HG02759 (cell line): Measurements from ENCODE around the gene SBK2.
"Not testable (repeated sequence)": the region's sequence is repeated elsewhere in the genome, so short reads cannot be mapped to it uniquely, and the experiment has no call there.

Source experiments
- ATAC-seq: cut with Tn5 transposase; IDR thresholded peaks from one replicate; pipeline ENCODE4 v1.9.1; 2021; ENCODE audit warnings: mild to moderate bottlenecking, moderate library complexity; ENCODE audit not compliant: unreplicated experiment

Gene SBK2

DNA sequence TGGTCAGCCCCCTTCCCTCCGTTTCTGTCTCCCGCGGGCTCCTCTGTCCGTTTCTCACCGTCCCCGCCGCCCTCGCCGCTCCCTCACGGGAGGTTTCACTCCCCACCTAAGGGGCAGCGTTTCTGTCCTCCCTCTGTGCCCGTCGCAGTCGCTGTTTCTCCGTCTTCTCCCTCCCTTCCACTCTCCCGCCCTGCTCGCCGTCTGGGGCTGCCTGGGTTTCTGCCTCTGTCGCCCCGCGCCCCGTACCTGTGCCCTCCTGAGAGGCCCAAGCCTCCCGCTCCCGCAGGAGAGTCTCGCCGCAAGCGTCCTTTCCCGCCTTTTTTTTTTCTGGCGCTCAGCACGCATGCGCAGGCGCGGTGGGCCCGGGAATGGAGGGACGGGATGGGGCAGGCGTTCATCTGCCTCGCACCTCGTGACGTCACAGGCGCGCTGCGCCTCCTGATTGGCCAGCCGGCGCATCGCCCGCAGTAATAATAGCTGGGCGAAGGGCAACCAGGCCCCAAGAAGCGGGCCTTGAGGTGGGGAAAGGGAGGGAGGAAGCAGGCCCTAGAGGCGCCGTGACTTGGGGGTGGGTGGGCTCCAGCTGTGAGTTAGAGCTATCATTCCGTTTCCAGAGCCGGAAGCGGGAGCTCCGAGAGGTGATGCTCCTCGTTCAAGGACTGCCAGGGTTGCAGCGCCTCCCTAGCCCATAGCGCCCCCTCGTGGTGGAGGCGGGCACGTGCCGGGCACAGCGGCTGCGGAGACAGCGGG lies 33.3 kb downstream of the SBK2 start:
- ATAC-seq = peak; percentile 97

GRCh38 chr19:55503157-55503501 lies 33.8 kb downstream of the SBK2 start:
- no peak for ATAC-seq

GRCh38 chr19:55502197-55502952 lies 34.6 kb downstream of the SBK2 start:
- ATAC-seq = no peak

GRCh38 chr19:55500368-55500952 lies 36.5 kb downstream of the SBK2 start:
- ATAC-seq = no peak

DNA sequence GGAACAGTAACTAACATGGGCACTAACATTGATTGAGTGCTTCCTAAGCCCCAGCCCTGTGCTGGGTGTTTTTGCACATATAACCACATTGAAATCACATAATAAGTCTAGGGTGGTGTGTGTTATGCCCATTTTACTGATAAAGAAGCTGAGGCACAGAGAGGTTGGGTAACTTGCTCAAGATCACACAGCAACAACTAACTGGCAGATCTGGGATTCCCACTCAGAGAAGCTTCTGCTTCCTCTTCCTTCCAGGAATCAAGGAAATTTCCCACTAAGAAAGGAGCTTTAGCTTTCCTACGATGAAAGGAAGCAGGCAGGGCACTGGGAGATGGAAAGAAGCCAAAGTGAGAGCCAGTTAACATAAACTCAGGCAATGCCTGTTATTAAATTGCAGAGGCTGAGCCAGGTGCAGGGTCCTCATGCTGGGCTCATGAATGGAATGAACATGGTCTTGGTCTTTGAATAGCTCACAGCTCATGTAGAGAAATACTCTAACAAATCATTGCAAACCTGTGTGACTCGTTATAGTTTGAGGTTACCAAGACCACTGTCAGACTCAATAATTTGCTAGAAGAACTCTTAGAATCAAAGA lies 38.6 kb downstream of the SBK2 start:
- no peak for ATAC-seq

- no peak for ATAC-seq
Observed at GRCh38 chr19:55497763-55498162, 39.2 kb downstream of the SBK2 start.

GRCh38 chr19:55496820-55497219 lies 40.1 kb downstream of the SBK2 start:
- ATAC-seq = not testable (repeated sequence)

DNA sequence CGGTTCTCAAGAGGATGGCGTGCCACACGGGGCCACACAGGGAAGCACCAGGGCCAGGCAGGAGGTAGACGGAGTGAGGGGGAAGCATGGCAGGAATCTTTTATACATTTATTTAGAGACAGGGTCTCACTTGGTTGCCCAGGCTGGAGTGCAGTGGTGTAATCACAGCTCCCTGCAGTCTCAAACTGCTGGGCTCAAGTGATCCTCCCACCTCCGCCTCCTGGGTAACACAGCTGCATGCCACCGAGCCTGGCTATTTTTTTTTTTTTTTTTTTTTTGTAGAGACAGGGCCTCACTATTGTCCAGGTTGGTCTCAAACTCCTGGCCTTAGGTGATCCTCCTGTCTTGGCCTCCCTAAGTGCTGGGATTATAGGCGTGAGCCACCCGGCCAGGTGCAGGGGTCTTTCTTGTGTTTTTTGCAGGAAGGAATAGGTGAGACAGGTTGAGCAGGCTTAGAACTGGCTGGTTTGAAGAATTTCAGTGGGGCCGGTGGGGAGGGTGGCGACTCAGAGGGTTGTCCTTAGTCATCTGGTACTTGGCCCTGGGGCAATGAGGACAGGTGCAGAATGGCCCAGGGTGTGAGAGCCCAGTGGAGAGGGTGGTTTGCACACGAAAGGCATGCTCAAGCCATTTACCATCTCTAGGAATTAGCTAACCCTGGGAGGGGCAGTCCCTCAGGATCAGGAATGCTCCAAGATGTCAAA lies 41.1 kb downstream of the SBK2 start:
- no peak for ATAC-seq

DNA sequence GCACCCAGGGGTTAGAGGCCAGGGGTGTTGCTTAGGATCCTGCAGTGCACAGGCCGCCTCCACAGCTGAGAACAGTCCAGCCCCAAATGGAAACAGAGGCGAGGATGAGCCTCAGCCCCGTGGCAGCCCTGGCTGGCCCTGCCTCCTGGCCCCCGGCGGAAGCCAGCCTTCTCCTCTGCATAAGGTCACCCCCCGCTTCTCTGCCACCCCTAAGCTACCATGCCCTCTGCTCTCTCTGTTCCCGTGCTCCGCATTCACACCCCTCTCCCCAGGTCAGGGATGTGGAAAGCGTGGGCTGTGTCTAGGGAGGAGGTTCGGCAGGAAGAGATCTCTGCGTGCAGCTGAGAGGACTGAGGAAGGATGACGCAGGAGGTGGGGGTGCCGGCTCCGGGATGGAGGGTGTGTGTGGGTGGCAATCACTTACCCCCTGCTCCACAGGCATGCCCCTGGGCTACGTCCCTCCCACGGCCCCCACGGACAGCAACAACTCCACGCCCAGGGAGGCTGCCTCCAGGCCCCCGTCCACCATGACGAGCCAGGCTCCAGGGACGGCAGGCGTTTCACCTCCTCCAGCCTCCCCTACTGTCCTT lies 42.7 kb downstream of the SBK2 start:
- no peak for ATAC-seq

DNA sequence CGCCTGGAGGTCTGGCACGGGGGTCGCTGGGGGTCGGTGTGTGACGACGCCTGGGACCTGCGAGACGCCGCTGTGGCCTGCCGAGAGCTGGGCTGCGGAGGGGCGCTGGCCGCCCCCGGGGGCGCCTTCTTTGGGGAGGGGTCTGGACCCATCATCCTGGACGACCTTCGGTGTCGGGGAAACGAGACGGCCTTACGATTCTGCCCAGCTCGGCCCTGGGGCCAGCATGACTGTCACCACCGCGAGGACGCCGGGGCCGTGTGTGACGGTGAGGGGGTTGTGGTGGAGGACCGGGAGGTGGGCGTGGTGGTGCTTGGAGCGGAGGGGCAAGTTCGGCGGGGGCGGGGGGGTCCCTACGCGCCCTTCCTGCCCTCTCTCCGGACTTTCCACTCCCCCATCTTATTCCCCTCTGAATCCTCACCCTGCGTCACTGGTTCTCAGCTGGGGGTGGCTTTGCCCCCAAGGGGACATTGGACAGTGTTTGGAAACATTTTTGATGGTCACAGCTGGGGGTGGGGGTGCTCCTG lies 43.2 kb downstream of the SBK2 start:
- no peak for ATAC-seq

GRCh38 chr19:55493052-55493644 lies 43.8 kb downstream of the SBK2 start:
- no peak for ATAC-seq

- ATAC-seq = no peak
Observed at GRCh38 chr19:55492362-55492944, 44.5 kb downstream of the SBK2 start.

DNA sequence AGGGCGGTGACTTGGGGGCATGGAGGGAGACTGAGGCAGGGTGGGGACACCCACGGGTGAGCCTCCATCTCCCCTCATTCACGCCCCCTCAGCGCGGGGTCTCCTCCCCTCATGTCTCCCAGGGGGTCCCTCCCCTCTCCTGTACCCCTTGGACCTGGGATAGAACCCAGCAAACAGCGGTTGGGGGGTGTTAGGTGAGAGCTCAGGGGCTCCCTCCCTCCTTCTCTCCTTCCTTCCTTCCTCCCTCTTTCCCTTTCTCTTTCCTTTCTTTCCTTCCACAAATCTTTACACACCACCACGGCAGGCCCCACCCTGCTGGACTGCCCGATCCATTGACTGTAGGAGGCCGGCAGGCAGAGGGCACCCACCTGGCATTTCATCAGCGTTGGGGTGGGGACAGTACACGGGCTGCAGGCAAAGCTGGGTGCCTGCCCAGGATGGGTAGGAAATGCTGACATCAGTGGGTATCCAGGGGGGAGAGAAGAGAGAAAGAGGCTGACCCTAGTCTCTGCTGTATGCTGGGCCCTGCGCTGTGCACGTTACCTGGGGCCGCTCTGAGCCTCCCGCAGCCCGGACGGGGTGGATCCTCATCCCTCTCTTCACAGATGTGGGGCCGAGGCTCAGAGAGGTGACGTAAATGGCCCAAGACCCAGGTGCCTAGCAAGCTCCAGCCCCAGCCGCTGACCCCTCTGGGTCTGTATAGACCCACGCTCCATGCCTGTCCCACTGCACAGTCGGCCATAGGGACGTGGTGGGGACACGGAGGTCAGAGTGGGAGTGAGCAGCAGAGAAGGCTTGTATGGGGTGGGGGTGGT lies 45.2 kb downstream of the SBK2 start:
- no peak for ATAC-seq

DNA sequence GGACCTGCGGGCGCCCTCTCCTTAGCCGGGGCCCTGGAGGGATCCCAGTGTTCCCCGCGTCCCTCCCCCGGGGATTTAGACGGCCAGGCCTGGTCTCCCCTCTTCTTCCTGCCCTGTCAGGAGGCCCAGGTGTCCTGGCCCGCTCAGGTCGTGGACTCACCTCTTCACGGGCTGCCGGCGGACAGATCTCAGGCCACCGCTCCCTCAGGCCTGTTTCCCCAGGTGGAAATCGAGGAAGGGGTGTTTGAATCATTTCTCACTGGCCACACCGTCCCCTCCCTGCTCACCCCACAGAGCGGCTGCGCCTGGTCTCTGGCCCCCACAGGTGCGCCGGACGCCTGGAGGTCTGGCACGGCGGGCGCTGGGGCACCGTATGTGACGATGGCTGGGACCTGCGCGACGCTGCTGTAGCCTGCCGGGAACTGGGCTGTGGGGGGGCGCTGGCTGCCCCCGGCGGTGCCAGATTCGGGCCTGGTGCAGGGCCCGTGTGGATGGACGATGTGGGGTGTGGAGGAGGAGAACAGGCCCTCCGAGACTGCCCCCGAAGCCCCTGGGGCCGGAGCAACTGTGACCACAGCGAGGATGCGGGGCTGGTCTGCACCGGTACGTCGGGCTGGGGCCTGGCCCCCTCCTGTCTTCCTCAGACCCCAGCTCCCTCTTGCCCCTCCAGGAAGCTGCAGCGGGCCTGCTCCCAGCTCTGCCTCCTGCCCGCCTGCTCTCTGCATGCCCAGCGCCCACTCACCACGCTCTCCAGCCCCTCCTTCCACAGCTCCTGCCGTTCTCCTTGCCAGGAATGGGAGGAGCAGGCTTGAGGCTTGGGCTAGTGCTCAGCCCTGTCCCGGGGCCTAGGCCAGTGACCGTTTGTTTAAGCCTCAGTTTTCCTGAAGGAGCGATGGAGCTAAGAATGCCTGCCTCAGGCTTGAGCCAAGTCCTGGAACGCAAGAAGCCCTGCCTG lies 46.2 kb downstream of the SBK2 start:
- ATAC-seq = no peak

GRCh38 chr19:55489711-55490477 lies 47.0 kb downstream of the SBK2 start:
- ATAC-seq = no peak

DNA sequence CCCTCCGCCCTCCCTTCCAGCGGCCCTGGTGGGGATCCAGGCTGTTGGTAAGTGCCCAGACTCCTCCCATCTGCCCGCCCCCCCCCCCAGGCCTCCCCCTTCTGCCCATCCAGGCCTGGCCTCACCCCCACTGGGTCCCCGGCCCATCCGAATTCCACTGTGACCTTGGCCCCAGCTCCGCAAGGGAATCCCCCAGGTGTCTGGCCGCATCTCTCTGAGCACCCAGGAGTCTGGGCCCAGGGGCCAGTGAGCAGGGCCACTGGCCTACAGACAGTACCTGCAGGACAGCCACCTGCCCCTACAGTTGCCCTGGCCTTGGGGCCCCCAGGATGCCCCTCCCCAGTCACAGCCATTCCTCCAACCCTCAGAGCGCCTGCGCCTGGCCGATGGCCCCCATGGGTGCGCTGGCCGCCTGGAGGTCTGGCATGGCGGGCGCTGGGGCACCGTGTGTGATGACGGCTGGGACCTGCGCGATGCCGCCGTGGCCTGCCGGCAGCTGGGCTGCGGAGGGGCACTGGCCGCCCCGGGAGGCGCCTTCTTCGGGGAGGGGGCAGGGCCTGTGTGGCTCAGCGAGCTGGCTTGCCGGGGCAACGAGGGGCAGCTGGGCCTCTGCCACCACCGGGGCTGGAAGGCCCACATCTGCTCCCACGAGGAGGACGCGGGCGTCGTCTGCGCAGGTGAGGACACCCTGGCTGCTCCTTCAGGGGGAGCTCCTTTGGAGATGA lies 47.8 kb downstream of the SBK2 start:
- no peak for ATAC-seq
